ENCODE data around the gene EXOC3.
"Not testable (repeated sequence)": the region's sequence is repeated elsewhere in the genome, so short reads cannot be mapped to it uniquely, and the experiment has no call there.

EXOC3 gene

GRCh38 chr5:411728-412127 is 31.2 kb upstream of the EXOC3 start:
- Histone ChIP-seq H4K20me1 (ENCODE audit: insufficient read depth) (no peaks in the 10 kb centered on the region), H3K4me2 (no peak overlapping the region), H3K4me1 (ENCODE audit: low read depth, poor library complexity, severe bottlenecking) (no peaks in the 10 kb centered on the region), H3K27ac (no peak overlapping the region), H3K79me2 (ENCODE audit: insufficient read depth, low read depth) (no peaks in the 10 kb centered on the region), H3K36me3 (ENCODE audit: insufficient read depth) (no peaks in the 10 kb centered on the region), H3K4me3 (IDR thresholded peaks at IDR 0.05; ENCODE audit: insufficient read depth, low read depth, low read length) (no peak overlapping the region), H3K9ac (no peak overlapping the region), H2AFZ (ENCODE audit: low read depth) (no peak overlapping the region), H3K27me3 (ENCODE audit: insufficient read depth, low read depth) (no peaks in the 10 kb centered on the region)
- no peak for TF ChIP-seq CTCF (conservative IDR thresholded peaks at IDR 0.05; ENCODE audit: low read depth, low read length)

GRCh38 chr5:414991-415927 is 27.7 kb upstream of the EXOC3 start:
- H3K4me2 ChIP-seq; H3K4me1 ChIP-seq (ENCODE audit: low read depth, poor library complexity, severe bottlenecking); H3K4me3 ChIP-seq (IDR thresholded peaks at IDR 0.05; ENCODE audit: insufficient read depth, low read depth, low read length): not testable (repeated sequence)

GRCh38 chr5:415928-416635 is 26.9 kb upstream of the EXOC3 start:
- no peaks in the 10 kb centered on the region for H3K36me3 ChIP-seq (ENCODE audit: insufficient read depth)

More at GRCh38 chr5:414991-415927, 27.7 kb upstream of the EXOC3 start:
- H3K79me2 ChIP-seq (ENCODE audit: insufficient read depth, low read depth); H4K20me1 ChIP-seq (ENCODE audit: insufficient read depth); H3K36me3 ChIP-seq (ENCODE audit: insufficient read depth); H3K27ac ChIP-seq; H2AFZ ChIP-seq (ENCODE audit: low read depth); H3K27me3 ChIP-seq (ENCODE audit: insufficient read depth, low read depth); H3K9ac ChIP-seq: not testable (repeated sequence)

GRCh38 chr5:416636-416960 is 26.4 kb upstream of the EXOC3 start:
- Histone ChIP-seq H3K4me3 (IDR thresholded peaks at IDR 0.05; ENCODE audit: insufficient read depth, low read depth, low read length) (no peak overlapping the region), H3K27me3 (ENCODE audit: insufficient read depth, low read depth) (no peaks in the 10 kb centered on the region), H3K36me3 (ENCODE audit: insufficient read depth) (no peaks in the 10 kb centered on the region), H3K4me2 (no peak overlapping the region), H2AFZ (ENCODE audit: low read depth) (no peak overlapping the region), H3K9ac (no peak overlapping the region), H4K20me1 (ENCODE audit: insufficient read depth) (no peaks in the 10 kb centered on the region), H3K27ac (no peak overlapping the region), H3K79me2 (ENCODE audit: insufficient read depth, low read depth) (no peaks in the 10 kb centered on the region), H3K4me1 (ENCODE audit: low read depth, poor library complexity, severe bottlenecking) (no peaks in the 10 kb centered on the region)
- TF ChIP-seq CTCF (conservative IDR thresholded peaks at IDR 0.05; ENCODE audit: low read depth, low read length) = no peak

More at GRCh38 chr5:415928-416635, 26.9 kb upstream of the EXOC3 start:
- no peak overlapping the region for H3K27ac ChIP-seq
- TF ChIP-seq CTCF (conservative IDR thresholded peaks at IDR 0.05; ENCODE audit: low read depth, low read length) = no peak
- H3K4me2 ChIP-seq = no peak overlapping the region
- H4K20me1 ChIP-seq (ENCODE audit: insufficient read depth) = no peaks in the 10 kb centered on the region
- no peaks in the 10 kb centered on the region for H3K27me3 ChIP-seq (ENCODE audit: insufficient read depth, low read depth)
- no peak overlapping the region for H3K4me3 ChIP-seq (IDR thresholded peaks at IDR 0.05; ENCODE audit: insufficient read depth, low read depth, low read length)
- H3K4me1 ChIP-seq (ENCODE audit: low read depth, poor library complexity, severe bottlenecking) = no peaks in the 10 kb centered on the region
- H2AFZ ChIP-seq (ENCODE audit: low read depth) = no peak overlapping the region
- H3K9ac ChIP-seq = no peak overlapping the region
- no peaks in the 10 kb centered on the region for H3K79me2 ChIP-seq (ENCODE audit: insufficient read depth, low read depth)
